HG02763 (cell line): ENCODE results near the gene SEMA4D.

Experiments used
- ATAC-seq: cut with Tn5 transposase; IDR thresholded peaks from one replicate; pipeline ENCODE4 v1.9.1; 2021; ENCODE audit warnings: mild to moderate bottlenecking, moderate library complexity; ENCODE audit not compliant: unreplicated experiment

Gene SEMA4D

DNA sequence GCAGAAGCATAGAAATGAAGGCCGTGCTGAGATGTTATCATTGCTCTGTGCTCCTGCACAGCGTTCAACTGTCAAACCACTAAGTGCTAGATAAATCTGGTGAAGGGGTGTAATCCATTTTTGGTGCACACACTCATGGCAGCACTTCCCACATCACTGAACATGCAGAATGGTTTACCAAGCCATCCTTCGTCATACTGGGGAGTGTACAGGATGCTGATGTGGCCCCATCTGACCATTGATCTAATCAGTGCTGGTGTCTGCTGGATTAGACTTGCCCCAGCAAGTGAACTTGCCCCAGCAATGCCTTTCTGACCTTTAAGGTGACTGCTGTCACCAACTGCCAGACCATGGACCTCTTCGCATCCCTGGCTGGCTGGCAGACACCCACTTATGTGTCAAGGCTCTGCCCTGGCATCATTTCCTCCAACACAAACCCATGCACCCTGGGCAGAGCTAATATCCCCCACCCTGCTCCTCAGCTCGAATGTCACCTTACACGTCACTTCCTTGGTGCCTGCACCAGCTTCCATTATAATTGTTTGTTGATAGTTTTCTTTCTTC is 4.2 kb upstream of the SEMA4D start:
- ATAC-seq, result no peak

DNA sequence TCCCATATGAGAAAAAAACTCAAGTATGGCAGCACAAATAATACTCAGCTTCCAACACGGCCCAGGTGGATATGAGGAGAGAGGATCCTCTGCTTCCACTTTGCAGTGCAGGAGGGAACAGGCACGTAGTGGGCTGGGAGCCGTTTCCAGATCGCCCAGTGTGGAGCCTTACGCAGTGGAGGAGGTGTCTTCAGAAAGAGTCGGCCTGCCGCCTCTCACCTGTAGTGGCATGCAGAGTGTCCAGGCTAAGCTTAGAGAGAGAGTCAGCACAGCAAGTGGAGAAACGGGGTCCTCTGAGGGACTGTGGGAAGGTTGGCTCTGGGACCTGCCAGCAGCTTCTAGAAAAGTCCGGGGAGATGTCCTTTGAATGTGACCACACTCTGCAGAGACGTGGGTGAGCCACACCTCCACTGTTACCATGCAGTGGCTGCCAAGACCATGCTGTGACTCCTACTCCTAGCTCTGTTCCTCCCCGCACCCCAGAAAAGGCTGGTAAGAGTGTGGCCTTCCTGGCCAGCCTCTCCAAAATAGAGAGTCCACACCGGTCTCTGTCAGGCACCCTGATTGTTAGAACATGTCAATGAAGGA is 3.5 kb upstream of the SEMA4D start:
- ATAC-seq, result no peak

DNA sequence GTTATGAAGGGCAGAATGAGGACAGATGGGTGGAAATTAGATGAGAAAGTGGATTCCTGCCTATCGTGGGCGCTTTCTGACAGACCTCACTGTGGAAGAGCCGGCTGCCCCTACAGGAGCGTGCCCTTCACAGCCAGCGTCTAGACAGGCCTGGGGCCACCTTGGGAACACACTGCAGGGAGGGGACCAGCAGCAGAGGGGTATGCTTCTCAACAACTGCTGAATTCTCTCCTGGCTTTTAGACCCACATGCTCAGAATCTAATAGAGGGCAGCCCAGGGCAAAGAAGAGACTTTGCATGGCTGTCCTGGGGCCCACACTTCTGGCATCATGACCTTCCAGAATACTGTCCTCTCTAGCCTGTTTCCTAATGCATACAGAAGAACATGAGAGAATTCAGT is 2.1 kb upstream of the SEMA4D start:
- ATAC-seq, result no peak

DNA sequence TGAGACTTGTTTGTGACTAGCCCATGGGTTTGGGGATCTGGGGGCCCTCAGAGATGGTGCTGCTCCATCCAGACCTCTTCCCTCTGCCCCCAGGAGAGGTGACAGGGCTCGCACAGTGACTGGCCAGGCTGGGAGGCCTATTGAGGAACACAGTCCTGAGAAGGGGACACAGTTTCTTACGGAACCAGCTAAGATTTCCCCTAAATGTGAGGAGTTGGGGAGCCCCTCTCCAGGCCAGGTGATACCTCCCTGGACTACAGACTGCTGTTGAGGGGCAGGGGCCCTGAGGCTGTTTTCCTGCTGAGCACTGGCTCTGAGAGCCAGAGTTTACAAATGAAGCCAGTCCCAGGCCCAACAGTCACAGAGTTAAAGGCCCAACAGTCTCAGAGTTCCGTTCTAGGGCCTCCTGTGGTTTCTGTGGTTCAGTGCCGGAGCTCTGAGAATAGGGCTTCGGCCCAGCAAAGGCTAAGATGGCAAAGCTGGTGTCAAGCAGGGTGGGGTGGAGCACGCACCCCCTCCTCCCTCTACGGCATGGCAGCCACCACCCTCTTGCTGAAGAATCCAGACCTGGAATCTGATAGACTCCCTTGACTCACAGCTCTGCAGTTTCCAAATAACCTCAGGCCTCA is 1.1 kb upstream of the SEMA4D start:
- ATAC-seq, result peak; percentile 33

- peak; percentile 34 for ATAC-seq
Measured at GRCh38 chr9:89497257-89497963, 503 bp downstream of the SEMA4D start.

GRCh38 chr9:89496645-89497256 is 1.2 kb downstream of the SEMA4D start:
- ATAC-seq, result no peak

DNA sequence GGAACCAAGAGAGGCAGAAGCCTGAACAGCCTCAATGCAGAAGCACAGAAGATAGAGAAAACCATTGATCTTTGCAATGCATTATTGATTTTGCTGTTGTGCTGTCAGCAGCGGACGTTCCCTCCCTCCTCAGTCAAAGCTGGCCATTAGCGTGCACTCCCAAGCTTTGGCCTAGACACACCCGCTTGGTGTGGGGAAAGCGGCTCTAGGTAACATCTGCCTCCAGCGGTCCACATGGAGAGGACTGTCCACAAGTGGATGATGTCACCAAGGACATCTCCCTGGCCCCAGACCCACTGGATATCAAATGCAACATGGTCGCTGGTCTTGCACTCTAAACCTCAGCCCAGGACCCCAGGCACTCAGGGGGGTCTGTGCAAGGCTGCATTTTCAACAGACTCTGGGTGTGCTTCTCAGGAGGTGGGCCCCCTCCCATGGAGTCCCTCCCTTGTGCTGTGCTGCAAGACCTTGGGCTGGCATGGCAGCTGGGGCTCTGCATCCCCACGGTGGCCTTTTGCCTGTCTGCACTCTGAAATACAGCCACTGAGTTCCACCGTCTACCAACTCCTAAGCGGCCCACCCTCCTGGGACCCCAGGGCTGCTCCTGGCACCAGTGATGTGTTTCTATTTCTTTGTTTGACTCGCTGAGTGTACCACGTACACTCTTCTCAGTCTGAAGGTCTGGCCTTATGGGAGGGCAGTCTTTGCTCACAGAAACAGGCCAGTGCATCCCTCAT is 1.9 kb downstream of the SEMA4D start:
- no peak for ATAC-seq

- ATAC-seq, result no peak
Measured at GRCh38 chr9:89494199-89494598, 3.7 kb downstream of the SEMA4D start.

DNA sequence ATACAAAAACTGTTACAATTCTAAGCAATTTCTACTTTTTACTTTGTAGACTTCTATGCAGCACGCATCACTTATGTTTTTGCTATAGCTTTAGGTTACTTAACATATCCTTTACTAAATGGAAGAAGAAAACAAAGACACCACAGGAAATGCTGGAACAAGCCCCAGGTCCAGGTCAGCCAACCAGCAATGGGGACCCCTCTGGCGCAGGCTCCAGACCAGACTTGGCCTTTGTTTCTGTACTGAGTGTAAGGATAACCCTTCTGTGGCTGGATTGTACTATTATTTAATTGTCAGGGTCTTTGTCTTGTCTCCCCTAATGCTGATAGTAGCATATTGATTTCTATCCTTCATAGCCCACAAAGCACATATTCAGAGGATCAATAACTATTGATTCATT is 4.2 kb downstream of the SEMA4D start:
- no peak for ATAC-seq

GRCh38 chr9:89493181-89493580 is 4.7 kb downstream of the SEMA4D start:
- ATAC-seq, result no peak

GRCh38 chr9:89492586-89492985 is 5.3 kb downstream of the SEMA4D start:
- ATAC-seq, result no peak

DNA sequence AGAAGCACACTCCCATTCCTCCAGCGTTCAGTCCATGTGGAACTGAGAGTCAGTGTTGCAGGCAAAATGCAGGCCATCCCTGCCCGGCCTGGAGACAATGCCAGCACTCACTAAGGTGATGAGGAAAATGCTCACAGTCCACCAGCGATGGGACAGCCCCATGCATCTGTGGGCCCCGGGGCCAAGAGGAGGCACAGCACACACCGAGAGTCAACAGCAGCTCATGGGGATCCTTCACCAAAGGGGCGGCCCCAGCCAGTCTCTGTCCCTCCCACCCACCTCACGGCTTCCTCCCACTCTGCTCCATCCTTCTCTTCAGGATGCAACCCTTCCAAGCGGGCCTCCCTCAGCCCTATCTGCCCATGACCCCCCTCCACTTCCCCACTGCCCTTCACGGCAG is 6.2 kb downstream of the SEMA4D start:
- no peak for ATAC-seq

GRCh38 chr9:89489548-89490530 is 8.1 kb downstream of the SEMA4D start:
- ATAC-seq, result no peak

- no peak for ATAC-seq
Measured at GRCh38 chr9:89488936-89489335, 9.0 kb downstream of the SEMA4D start.

DNA sequence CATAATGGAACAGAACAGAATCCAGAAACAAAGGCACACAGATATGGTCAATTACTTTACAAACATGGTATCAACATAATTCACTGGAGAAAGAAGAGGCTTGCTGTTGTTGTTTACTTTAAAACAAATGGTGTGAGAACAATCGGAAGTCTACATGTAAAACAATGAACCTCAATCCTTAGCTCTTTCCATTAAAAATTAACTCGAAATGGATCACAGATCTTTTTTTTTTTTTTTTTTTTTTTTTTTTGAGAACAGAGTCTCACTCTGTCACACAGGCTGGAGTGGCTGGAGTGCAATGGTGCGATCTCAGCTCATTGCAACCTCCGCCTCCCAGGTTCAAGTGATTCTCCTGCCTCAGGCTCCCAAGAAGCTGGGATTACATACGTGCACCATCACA is 9.8 kb downstream of the SEMA4D start:
- ATAC-seq, result no peak

DNA sequence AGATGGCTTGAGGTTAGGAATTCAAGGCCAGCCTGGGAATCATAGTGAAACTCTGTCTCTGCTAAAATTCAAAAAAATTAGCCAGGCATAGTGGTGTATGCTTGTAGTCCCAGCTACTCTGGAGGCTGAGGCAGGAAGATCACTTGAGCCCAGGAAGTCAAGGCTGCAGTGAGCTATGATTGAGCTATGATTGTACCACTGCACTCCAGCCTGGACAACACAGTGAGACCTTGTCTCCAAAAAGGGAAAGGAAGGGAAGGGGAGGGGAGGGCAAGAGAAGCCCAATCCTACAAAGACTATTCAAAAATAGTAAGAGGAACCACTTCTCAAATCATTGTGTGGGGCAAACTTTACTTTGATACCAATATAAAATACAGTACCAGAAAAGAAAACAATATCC is 11.2 kb downstream of the SEMA4D start:
- no peak for ATAC-seq

GRCh38 chr9:89484475-89485404 is 13.2 kb downstream of the SEMA4D start:
- ATAC-seq, result no peak

DNA sequence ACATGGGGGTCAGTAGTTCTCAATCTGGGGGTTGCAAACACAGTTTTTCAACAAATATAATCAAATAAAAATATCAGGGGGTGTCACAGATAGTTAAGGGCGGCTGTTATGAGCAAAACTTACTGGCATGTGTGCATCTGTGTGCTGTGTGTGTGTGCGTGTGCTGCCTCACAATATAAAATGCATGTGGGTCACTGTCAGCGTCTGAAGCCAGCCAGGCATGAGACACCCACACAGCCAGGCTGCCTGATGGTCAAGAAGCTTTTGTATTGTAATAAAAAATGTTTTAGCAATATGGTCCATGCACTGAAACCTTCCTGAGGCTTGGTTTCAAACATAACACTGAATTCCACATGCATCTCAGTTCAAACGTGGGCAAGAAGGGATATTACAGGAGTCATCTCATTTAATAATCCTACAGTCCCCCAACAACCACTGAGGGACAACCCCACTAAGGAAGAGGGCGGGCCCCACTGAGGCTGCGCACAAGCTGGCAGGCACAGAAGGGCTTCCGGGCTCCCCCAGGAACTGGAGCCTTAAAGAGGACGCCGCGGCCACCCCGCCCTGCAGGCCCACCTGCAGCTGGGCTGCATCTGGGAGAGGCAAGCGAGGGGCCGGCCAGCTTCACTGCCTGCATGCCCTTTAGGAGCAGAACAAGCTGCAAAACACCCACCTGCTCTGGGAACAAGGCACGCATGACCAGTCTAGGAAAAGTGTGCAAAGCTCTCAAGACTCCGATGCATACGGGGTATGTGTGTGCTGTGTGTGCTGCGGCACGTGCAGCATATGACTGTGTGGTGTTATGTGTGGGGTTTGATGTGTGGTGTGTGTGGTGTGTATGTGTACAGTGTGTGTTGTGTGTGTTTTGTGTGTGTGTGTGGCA is 14.1 kb downstream of the SEMA4D start:
- ATAC-seq, result peak; percentile 78
